Measurements from ENCODE around the gene CCDC57. TPM values are rescaled to one million over a fixed set of nuclear protein-coding genes. Genes with fewer than 3 reads are reported as not detected.

Gene CCDC57
- total RNA-seq, 4 donors from 2014 or later: 27.1 to 79.9 (median 50.9) TPM

DNA sequence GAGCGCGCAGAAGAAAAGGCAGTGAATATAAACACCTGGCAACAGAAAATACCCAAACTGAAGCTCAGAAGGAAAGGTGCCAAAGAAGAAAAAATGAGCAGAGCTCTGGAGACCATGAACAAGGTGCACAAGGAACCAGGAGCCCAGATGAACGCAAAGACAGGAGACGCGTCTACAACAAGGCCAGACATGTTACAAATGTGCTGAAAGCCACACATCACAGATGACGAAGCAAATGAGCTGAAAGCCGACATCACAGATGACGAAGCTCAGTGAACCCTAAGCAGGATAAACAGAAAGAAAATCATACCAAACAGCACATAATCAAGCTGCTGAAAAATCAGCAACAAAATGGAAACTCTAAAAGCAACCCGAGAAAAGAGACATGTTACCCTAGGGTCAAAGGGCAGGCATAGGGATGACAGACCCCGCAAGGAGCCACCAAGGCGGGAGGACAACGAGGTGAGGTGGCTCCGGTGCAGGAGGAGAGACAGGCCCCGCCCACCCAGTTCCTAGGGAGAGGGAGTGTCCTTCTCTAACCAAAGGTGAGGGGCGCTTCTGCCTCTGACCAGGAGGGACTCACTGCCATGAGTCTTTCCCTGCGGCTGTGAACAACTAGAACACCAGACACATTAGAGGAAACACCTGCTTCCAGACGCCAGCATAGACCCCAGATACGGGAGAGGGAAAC, 39.1 kb downstream of the CCDC57 start:
- WGBS, 2 donors: 86 to 90% methylated on average over 18 of the region's 18 CpGs
- H3K4me1 ChIP-seq: peaks cover 17 to 24% of the 10 kb centered on the region in 2 donors
- no peak for DNase-seq
- no peaks in the 10 kb centered on the region for H3K27me3 ChIP-seq
- intact Hi-C loops (cut with DNase I): no loop called here
- peaks cover 0 to 8% of the 10 kb centered on the region in 2 donors for H3K36me3 ChIP-seq
- H3K27ac ChIP-seq: no peak overlapping the region
- no peak overlapping the region for H3K4me3 ChIP-seq (replicated peaks in 1 of 3)
- TF ChIP-seq, protein P1, sequence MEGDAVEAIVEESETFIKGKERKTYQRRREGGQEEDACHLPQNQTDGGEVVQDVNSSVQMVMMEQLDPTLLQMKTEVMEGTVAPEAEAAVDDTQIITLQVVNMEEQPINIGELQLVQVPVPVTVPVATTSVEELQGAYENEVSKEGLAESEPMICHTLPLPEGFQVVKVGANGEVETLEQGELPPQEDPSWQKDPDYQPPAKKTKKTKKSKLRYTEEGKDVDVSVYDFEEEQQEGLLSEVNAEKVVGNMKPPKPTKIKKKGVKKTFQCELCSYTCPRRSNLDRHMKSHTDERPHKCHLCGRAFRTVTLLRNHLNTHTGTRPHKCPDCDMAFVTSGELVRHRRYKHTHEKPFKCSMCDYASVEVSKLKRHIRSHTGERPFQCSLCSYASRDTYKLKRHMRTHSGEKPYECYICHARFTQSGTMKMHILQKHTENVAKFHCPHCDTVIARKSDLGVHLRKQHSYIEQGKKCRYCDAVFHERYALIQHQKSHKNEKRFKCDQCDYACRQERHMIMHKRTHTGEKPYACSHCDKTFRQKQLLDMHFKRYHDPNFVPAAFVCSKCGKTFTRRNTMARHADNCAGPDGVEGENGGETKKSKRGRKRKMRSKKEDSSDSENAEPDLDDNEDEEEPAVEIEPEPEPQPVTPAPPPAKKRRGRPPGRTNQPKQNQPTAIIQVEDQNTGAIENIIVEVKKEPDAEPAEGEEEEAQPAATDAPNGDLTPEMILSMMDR (IDR thresholded peaks at IDR 0.05): no peak
- no peak for TF ChIP-seq POLR2A (IDR thresholded peaks at IDR 0.05)
- H3K9me3 ChIP-seq: no peaks in the 10 kb centered on the region

DNA sequence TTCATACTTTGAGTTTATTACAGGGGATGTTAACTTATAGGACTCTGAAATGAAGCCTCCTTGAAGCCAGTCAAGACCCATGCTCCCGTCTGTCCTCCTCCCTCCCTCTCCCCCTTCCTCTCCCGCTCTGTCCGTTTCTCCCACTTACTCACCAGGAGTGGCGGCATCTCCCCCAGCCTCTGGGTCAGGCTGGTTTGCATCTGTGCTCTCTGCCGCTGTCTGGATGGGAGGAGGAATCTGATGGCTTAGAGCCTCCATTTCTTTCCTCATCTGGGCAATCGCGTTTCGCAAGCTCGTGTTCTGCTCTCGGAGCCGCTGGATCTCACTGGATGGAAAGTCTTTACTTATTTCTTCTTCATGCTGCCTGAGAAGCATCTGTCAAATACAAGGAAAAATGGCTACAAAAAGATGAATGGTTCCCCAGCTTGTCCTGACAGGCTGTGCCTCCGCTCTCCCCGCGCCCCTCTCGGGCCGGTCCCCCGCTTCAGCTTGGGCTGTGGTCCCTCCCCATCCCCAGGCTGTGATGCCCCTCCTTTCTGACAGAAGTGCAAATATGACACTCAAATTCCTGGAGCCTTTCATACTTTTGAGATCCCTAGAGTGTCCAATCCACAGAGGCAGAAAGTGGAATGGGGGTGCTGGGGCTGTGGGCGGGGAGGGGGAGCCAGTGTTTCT, 40.0 kb downstream of the CCDC57 start:
- H3K4me3 ChIP-seq (replicated peaks in 1 of 3): no peak overlapping the region
- H3K36me3 ChIP-seq: peaks cover 0 to 8% of the 10 kb centered on the region in 2 donors
- DNase-seq: no peak
- WGBS, 2 donors: 96% methylated on average over 18 of the region's 18 CpGs
- no peak overlapping the region for H3K27ac ChIP-seq
- no peaks in the 10 kb centered on the region for H3K27me3 ChIP-seq
- no peaks in the 10 kb centered on the region for H3K9me3 ChIP-seq
- TF ChIP-seq, protein P1 (IDR thresholded peaks at IDR 0.05): no peak
- TF ChIP-seq POLR2A (IDR thresholded peaks at IDR 0.05): no peak
- H3K4me1 ChIP-seq: peaks cover 9 to 15% of the 10 kb centered on the region in 2 donors
- intact Hi-C loops (cut with DNase I): no loop called here

DNA sequence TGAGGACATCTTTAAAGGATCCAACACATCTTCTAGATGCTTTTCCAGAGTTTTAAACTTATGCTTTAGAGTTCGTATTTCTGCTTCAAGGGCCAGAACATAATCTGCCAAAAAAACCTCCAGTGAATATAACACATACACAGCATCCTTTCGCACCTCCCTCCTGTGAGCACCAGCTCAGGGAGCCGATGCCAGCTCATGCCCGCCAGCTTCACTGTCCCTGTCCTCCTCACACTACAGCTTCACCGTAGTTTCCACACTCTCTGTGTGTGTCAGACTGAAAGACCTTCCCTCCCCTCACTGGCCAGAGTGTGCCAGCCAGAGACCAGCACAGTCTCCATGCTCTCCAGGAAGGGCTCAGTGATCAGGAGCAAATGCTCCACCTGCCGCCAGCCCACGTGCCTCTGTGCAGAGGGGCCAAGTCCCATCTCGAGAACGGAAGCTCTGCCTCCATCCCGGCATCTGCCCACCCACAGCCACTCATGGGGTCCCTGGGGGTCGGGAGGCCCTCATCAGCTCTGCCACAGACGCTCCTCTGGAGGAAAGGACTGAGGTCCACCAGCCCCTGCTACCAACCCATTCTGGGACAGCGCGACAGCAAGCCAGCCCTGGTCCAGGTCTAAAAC, 40.8 kb downstream of the CCDC57 start:
- Histone ChIP-seq H3K9me3 (no peaks in the 10 kb centered on the region), H3K4me3 (replicated peaks in 1 of 3) (no peak overlapping the region), H3K27me3 (no peaks in the 10 kb centered on the region), H3K27ac (no peak overlapping the region), H3K4me1 (peaks cover 7 to 10% of the 10 kb centered on the region in 2 donors), H3K36me3 (peaks cover 0 to 8% of the 10 kb centered on the region in 2 donors)
- intact Hi-C loops (cut with DNase I): no loop called here
- 92 to 94% methylated on average over 14 of the region's 14 CpGs for WGBS, 2 donors
- no peak for DNase-seq
- TF ChIP-seq, protein P1 (IDR thresholded peaks at IDR 0.05): no peak
- TF ChIP-seq POLR2A (IDR thresholded peaks at IDR 0.05): no peak

DNA sequence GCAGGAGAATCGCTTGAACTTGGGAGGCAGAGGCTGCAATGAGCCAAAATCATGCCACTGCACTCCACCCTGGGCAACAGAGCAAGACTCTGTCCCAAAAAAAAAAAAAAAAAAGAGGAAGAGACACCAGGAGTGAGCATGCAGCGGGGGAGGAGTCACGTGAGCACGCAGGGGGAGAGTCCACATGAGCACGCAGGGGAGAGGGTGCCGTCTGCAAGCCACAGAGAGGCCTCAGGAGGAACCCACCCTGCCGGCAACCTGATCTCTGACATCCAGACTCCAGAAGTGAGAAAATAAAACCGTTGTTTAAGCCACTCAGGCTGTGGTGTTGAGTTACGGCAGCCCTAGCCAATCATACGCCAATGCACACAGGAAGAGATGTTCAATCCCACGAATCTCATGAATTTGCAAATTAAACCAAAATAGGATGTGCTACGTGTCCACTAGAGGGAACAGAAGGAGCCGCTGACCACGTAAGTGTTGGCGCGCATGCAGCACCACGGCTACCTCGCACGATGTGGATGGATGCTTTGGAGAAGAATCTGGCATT, 42.2 kb downstream of the CCDC57 start:
- no peak overlapping the region for H3K27ac ChIP-seq
- peaks cover 0 to 8% of the 10 kb centered on the region in 2 donors for H3K36me3 ChIP-seq
- H3K27me3 ChIP-seq: no peaks in the 10 kb centered on the region
- intact Hi-C loops (cut with DNase I): no loop called here
- H3K4me1 ChIP-seq: no peaks in the 10 kb centered on the region
- no peaks in the 10 kb centered on the region for H3K9me3 ChIP-seq
- WGBS, 2 donors: 82 to 88% methylated on average over 19 of the region's 19 CpGs
- H3K4me3 ChIP-seq (replicated peaks in 1 of 3): no peak overlapping the region
- DNase-seq: no peak
- no peak for TF ChIP-seq POLR2A (IDR thresholded peaks at IDR 0.05)
- TF ChIP-seq, protein P1 (IDR thresholded peaks at IDR 0.05): no peak

Data from thyroid gland (tissue), 4 donors.